Thymus (tissue), 11 donors: ENCODE measurements around the gene EPHA6. TPM values are rescaled to one million over a fixed set of nuclear protein-coding genes. Genes with fewer than 3 reads are reported as not detected.

Source experiments
- DNase-seq, 9 donors: peaks; one replicate each; pipeline ENCODE4 v3.0.0-alpha.2; 2013; ENCODE audit warnings: low spot score in 9 of 9, low read depth in 6 of 9, missing footprints in 1 of 9
- H3K27ac ChIP-seq, 2 donors: one replicate each; pipeline ENCODE4 v1.5.1; 2013; ENCODE audit warnings: control low read depth in 1 of 2, low read depth in 1 of 2, low read length in 1 of 2, mild to moderate bottlenecking in 1 of 2, moderate library complexity in 1 of 2
- H3K27me3 ChIP-seq, 2 donors: one replicate each; pipeline ENCODE4 v1.5.1; 2013; ENCODE audit warnings: low read length in 1 of 2; ENCODE audit not compliant: control insufficient read depth in 2 of 2, insufficient read depth in 1 of 2
- H3K36me3 ChIP-seq, 2 donors: one replicate each; pipeline ENCODE4 v1.5.1; 2013; ENCODE audit warnings: low read length in 1 of 2, mild to moderate bottlenecking in 1 of 2, moderate library complexity in 1 of 2; ENCODE audit not compliant: control insufficient read depth in 2 of 2, insufficient read depth in 2 of 2
- H3K4me1 ChIP-seq, 2 donors: one replicate each; pipeline ENCODE4 v1.5.1; 2013; ENCODE audit warnings: low read length in 2 of 2; ENCODE audit not compliant: control insufficient read depth in 2 of 2, insufficient read depth in 2 of 2
- H3K4me3 ChIP-seq, 2 donors: one replicate each; pipeline ENCODE4 v1.5.1; 2013; ENCODE audit warnings: low read length in 2 of 2, control low read depth in 1 of 2, mild to moderate bottlenecking in 1 of 2
- H3K9me3 ChIP-seq, 2 donors: one replicate each; pipeline ENCODE4 v1.5.1; 2013; ENCODE audit warnings: low read length in 1 of 2, mild to moderate bottlenecking in 1 of 2; ENCODE audit not compliant: control insufficient read depth in 2 of 2, insufficient read depth in 1 of 2
- WGBS: extraction: QIAGEN DNeasy Blood & Tissue Kit; methylation state at CpG from one replicate; pipeline ENCODE4 v1.1.7; 2013; 5-methylcytosine and 5-hydroxymethylcytosine counted together
- polyA plus RNA-seq: library from polyadenylated mRNA; stranded (reverse); fragments of 200-250 nt; gene quantifications from one replicate; pipeline ENCODE4 v1.2.3, GENCODE V29; 2013
- total RNA-seq: library from RNA; stranded (reverse); fragments of 120-200 nt; gene quantifications from one replicate; pipeline ENCODE4 v1.2.4, GENCODE V29; 2013
- donor health status: healthy.

EPHA6 gene
- total and polyA plus RNA-seq, 2 donors: 0.09 to 1.3 TPM

GRCh38 chr3:97699889-97700288 lies 885.5 kb downstream of the EPHA6 start:
- H3K4me1 ChIP-seq: no peaks in the 10 kb centered on the region
- WGBS: 98% methylated on average over 2 of the region's 2 CpGs
- no peak overlapping the region for H3K27ac ChIP-seq
- H3K27me3 ChIP-seq: no peaks in the 10 kb centered on the region
- no peaks in the 10 kb centered on the region for H3K36me3 ChIP-seq
- no peaks in the 10 kb centered on the region for H3K9me3 ChIP-seq
- H3K4me3 ChIP-seq: no peak overlapping the region
- no peak for DNase-seq

- Histone ChIP-seq H3K4me1 (no peaks in the 10 kb centered on the region), H3K27me3 (no peaks in the 10 kb centered on the region), H3K9me3 (no peaks in the 10 kb centered on the region), H3K27ac (no peak overlapping the region), H3K36me3 (no peaks in the 10 kb centered on the region), H3K4me3 (no peak overlapping the region)
- WGBS: 89% methylated on average over 2 of the region's 2 CpGs
- DNase-seq: no peak
Observed at GRCh38 chr3:97705764-97706163, 891.4 kb downstream of the EPHA6 start.

GRCh38 chr3:97706226-97706625 lies 891.8 kb downstream of the EPHA6 start:
- Histone ChIP-seq H3K4me3 (no peak overlapping the region), H3K27me3 (no peaks in the 10 kb centered on the region)
- no peak for DNase-seq

GRCh38 chr3:97711654-97712053 lies 897.3 kb downstream of the EPHA6 start:
- Histone ChIP-seq H3K36me3 (no peaks in the 10 kb centered on the region), H3K4me3 (no peak overlapping the region), H3K27ac (no peak overlapping the region), H3K4me1 (no peaks in the 10 kb centered on the region), H3K27me3 (no peaks in the 10 kb centered on the region), H3K9me3 (no peaks in the 10 kb centered on the region)
- DNase-seq: no peak

More at GRCh38 chr3:97706226-97706625, 891.8 kb downstream of the EPHA6 start:
- Histone ChIP-seq H3K4me1 (no peaks in the 10 kb centered on the region), H3K27ac (no peak overlapping the region), H3K36me3 (no peaks in the 10 kb centered on the region), H3K9me3 (no peaks in the 10 kb centered on the region)
- 96% methylated on average over 4 of the region's 4 CpGs for WGBS

GRCh38 chr3:97712919-97713318 lies 898.5 kb downstream of the EPHA6 start:
- 90% methylated on average over 3 of the region's 3 CpGs for WGBS
- H3K36me3 ChIP-seq: no peaks in the 10 kb centered on the region
- H3K4me1 ChIP-seq: no peaks in the 10 kb centered on the region
- DNase-seq: no peak
- H3K9me3 ChIP-seq: no peaks in the 10 kb centered on the region
- H3K4me3 ChIP-seq: no peak overlapping the region
- no peaks in the 10 kb centered on the region for H3K27me3 ChIP-seq
- H3K27ac ChIP-seq: no peak overlapping the region

- no peaks in the 10 kb centered on the region for H3K9me3 ChIP-seq
- WGBS: 87% methylated on average over 1 of the region's 1 CpG
- no peaks in the 10 kb centered on the region for H3K36me3 ChIP-seq
- no peak for DNase-seq
- H3K27ac ChIP-seq: no peak overlapping the region
- H3K4me3 ChIP-seq: no peak overlapping the region
- H3K27me3 ChIP-seq: no peaks in the 10 kb centered on the region
- no peaks in the 10 kb centered on the region for H3K4me1 ChIP-seq
Observed at GRCh38 chr3:97713634-97714033, 899.2 kb downstream of the EPHA6 start.

GRCh38 chr3:97719156-97719821 lies 904.9 kb downstream of the EPHA6 start:
- peak; percentile 24 to 78 (median 43) for DNase-seq
- H3K36me3 ChIP-seq: no peaks in the 10 kb centered on the region
- H3K4me3 ChIP-seq: no peak overlapping the region
- no peak overlapping the region for H3K27ac ChIP-seq
- H3K9me3 ChIP-seq: no peaks in the 10 kb centered on the region
- no peaks in the 10 kb centered on the region for H3K27me3 ChIP-seq
- H3K4me1 ChIP-seq: no peaks in the 10 kb centered on the region
- 4% methylated on average over 7 of the region's 7 CpGs for WGBS

GRCh38 chr3:97720417-97720816 lies 906.0 kb downstream of the EPHA6 start:
- no peaks in the 10 kb centered on the region for H3K27me3 ChIP-seq
- H3K4me1 ChIP-seq: no peaks in the 10 kb centered on the region
- no peaks in the 10 kb centered on the region for H3K36me3 ChIP-seq
- 89% methylated on average over 2 of the region's 2 CpGs for WGBS
- no peak for DNase-seq
- H3K9me3 ChIP-seq: no peaks in the 10 kb centered on the region
- H3K4me3 ChIP-seq: no peak overlapping the region
- no peak overlapping the region for H3K27ac ChIP-seq

- no peak overlapping the region for H3K27ac ChIP-seq
- no peaks in the 10 kb centered on the region for H3K9me3 ChIP-seq
- no peaks in the 10 kb centered on the region for H3K27me3 ChIP-seq
- H3K36me3 ChIP-seq: no peaks in the 10 kb centered on the region
- H3K4me1 ChIP-seq: no peaks in the 10 kb centered on the region
- DNase-seq: no peak
- no peak overlapping the region for H3K4me3 ChIP-seq
- 94% methylated on average over 2 of the region's 2 CpGs for WGBS
Observed at GRCh38 chr3:97721446-97721845, 907.1 kb downstream of the EPHA6 start.
